ENCODE measurements around the gene MEGF11.

MEGF11 gene

GRCh38 chr15:66220601-66221000, 32.9 kb downstream of the MEGF11 start:
- DNase-seq = no peak
- H3K36me3 Mint-ChIP-seq (ENCODE audit: low read depth) = no peaks in the 10 kb centered on the region
- TF ChIP-seq CTCF (IDR thresholded peaks at IDR 0.05) = no peak
- H3K27ac Mint-ChIP-seq = no peak overlapping the region
- H3K9me3 Mint-ChIP-seq = no peaks in the 10 kb centered on the region
- no peak overlapping the region for H3K4me3 Mint-ChIP-seq
- H3K4me1 Mint-ChIP-seq = peaks cover 24% of the 10 kb centered on the region
- H3K27me3 Mint-ChIP-seq (ENCODE audit: low read depth, poor library complexity) = peaks cover 17% of the 10 kb centered on the region

GRCh38 chr15:66219339-66219738, 34.2 kb downstream of the MEGF11 start:
- no peak overlapping the region for H3K4me3 Mint-ChIP-seq
- peaks cover 17% of the 10 kb centered on the region for H3K27me3 Mint-ChIP-seq (ENCODE audit: low read depth, poor library complexity)
- H3K36me3 Mint-ChIP-seq (ENCODE audit: low read depth) = no peaks in the 10 kb centered on the region
- H3K9me3 Mint-ChIP-seq = no peaks in the 10 kb centered on the region
- no peak for TF ChIP-seq CTCF (IDR thresholded peaks at IDR 0.05)
- DNase-seq = no peak
- H3K27ac Mint-ChIP-seq = no peak overlapping the region
- H3K4me1 Mint-ChIP-seq = peaks cover 24% of the 10 kb centered on the region

- Mint-ChIP-seq H3K36me3 (ENCODE audit: low read depth) (no peaks in the 10 kb centered on the region), H3K9me3 (no peaks in the 10 kb centered on the region), H3K4me3 (no peak overlapping the region), H3K27ac (no peak overlapping the region), H3K4me1 (peaks cover 18% of the 10 kb centered on the region), H3K27me3 (ENCODE audit: low read depth, poor library complexity) (peaks cover 15% of the 10 kb centered on the region)
- TF ChIP-seq CTCF (IDR thresholded peaks at IDR 0.05) = no peak
- no peak for DNase-seq
These were observed 36.7 kb downstream of the MEGF11 start for GRCh38 chr15:66216806-66217205.

- no peak for DNase-seq
- H3K27ac Mint-ChIP-seq = no peak overlapping the region
- no peak overlapping the region for H3K4me3 Mint-ChIP-seq
- H3K9me3 Mint-ChIP-seq = no peaks in the 10 kb centered on the region
- H3K36me3 Mint-ChIP-seq (ENCODE audit: low read depth) = no peaks in the 10 kb centered on the region
- H3K27me3 Mint-ChIP-seq (ENCODE audit: low read depth, poor library complexity) = peaks cover 21% of the 10 kb centered on the region
- TF ChIP-seq CTCF (IDR thresholded peaks at IDR 0.05) = no peak
- peaks cover 8% of the 10 kb centered on the region for H3K4me1 Mint-ChIP-seq
These were observed 37.7 kb downstream of the MEGF11 start for GRCh38 chr15:66215811-66216210.

GRCh38 chr15:66214246-66214645, 39.3 kb downstream of the MEGF11 start:
- Mint-ChIP-seq H3K27ac (no peak overlapping the region), H3K9me3 (no peaks in the 10 kb centered on the region), H3K4me3 (no peak overlapping the region), H3K27me3 (ENCODE audit: low read depth, poor library complexity) (peaks cover 21% of the 10 kb centered on the region), H3K36me3 (ENCODE audit: low read depth) (no peaks in the 10 kb centered on the region), H3K4me1 (no peaks in the 10 kb centered on the region)
- no peak for DNase-seq
- TF ChIP-seq CTCF (IDR thresholded peaks at IDR 0.05) = no peak

GRCh38 chr15:66212563-66212921, 41.0 kb downstream of the MEGF11 start:
- Mint-ChIP-seq H3K9me3 (peaks cover under 1% of the 10 kb centered on the region), H3K4me1 (no peaks in the 10 kb centered on the region), H3K4me3 (no peak overlapping the region), H3K36me3 (ENCODE audit: low read depth) (no peaks in the 10 kb centered on the region), H3K27ac (no peak overlapping the region), H3K27me3 (ENCODE audit: low read depth, poor library complexity) (peaks cover 17% of the 10 kb centered on the region)
- TF ChIP-seq CTCF (IDR thresholded peaks at IDR 0.05) = no peak
- no peak for DNase-seq

All from nephron progenitor cell (in vitro differentiated cells).